SK-N-SH (cell line): Measurements from ENCODE around the gene RELCH. TPM values are rescaled to one million over a fixed set of nuclear protein-coding genes. Genes with fewer than 3 reads are reported as not detected.

ENCODE experiments used
- CTCF ChIA-PET: fragments of 300-600, 350-600 bp; formaldehyde crosslinking; extraction: SDS; loops from one replicate; lab custom pipeline; 2021; lab: Yijun Ruan, JAX
- POLR2A ChIA-PET: fragments of 350-600 bp; sonication (Branson Sonifier 250); formaldehyde crosslinking; extraction: SDS; loops from one replicate; lab custom pipeline; 2020; ENCODE audit warnings: antibody characterized with exemption, inconsistent platforms; lab: Yijun Ruan, JAX
- DNase-seq: peaks from one replicate; pipeline ENCODE4 v3.0.0; 2012
- H2AFZ ChIP-seq: fragments of 200-600 bp; sonication (generic); 2 replicates; pipeline ENCODE4 v1.8.1; 2016; ENCODE audit warnings: antibody characterized with exemption, mild to moderate bottlenecking, low read depth
- H3F3A ChIP-seq: fragments of 200-600 bp; sonication (generic); replicated peaks from 2 replicates; pipeline ENCODE3; 2016; ENCODE audit warnings: antibody characterized with exemption, mild to moderate bottlenecking; ENCODE audit not compliant: insufficient read depth
- H3K27ac ChIP-seq, 2 experiments: fragments of 200-500 bp in 1 of 2; fragments of 200-600 bp in 1 of 2; sonication (Bioruptor generic) in 1 of 2; sonication (generic), shearing (Covaris generic) in 1 of 2; 2 replicates each; pipeline versions ENCODE4 v1.5.1 to v1.6.1; 2014 to 2016; ENCODE audit warnings: low read depth in 2 of 2, inconsistent platforms in 1 of 2, low read length in 1 of 2, mild to moderate bottlenecking in 1 of 2, mixed read lengths in 1 of 2
- H3K27me3 ChIP-seq: fragments of 200-600 bp; sonication (generic), shearing (Covaris generic); 2 replicates; pipeline ENCODE4 v1.6.1; 2016; ENCODE audit warnings: mixed run types; ENCODE audit not compliant: insufficient read depth
- H3K36me3 ChIP-seq, 2 experiments: fragments of 200-500 bp in 1 of 2; fragments of 200-600 bp in 1 of 2; sonication (Bioruptor generic) in 1 of 2; sonication (generic) in 1 of 2; replicated peaks in 1 of 2; 2 replicates each; pipeline versions ENCODE3 to v1.5.1; 2014 to 2016; ENCODE audit warnings: low read length in 1 of 2, mild to moderate bottlenecking in 1 of 2; ENCODE audit not compliant: insufficient read depth in 2 of 2, control insufficient read depth in 1 of 2
- H3K4me1 ChIP-seq, 2 experiments: fragments of 200-500 bp in 1 of 2; fragments of 200-600 bp in 1 of 2; sonication (Bioruptor generic) in 1 of 2; sonication (generic), shearing (Covaris generic) in 1 of 2; 2 replicates each; pipeline versions ENCODE4 v1.5.1 to v1.6.1; 2014 to 2016; ENCODE audit warnings: low read depth in 1 of 2, low read length in 1 of 2, mixed run types in 1 of 2; ENCODE audit not compliant: insufficient read depth in 2 of 2, control insufficient read depth in 1 of 2
- H3K4me2 ChIP-seq: fragments of 200-600 bp; sonication (generic), shearing (Covaris generic); 2 replicates; pipeline ENCODE4 v1.6.1; 2017; ENCODE audit warnings: mixed run types
- H3K4me3 ChIP-seq, 2 experiments: fragments of 200-500 bp in 1 of 2; fragments of 200-600 bp in 1 of 2; sonication (Bioruptor generic) in 1 of 2; sonication (generic), shearing (Covaris generic) in 1 of 2; 2 replicates each; pipeline versions ENCODE4 v1.5.1 to v1.8.1; 2014 to 2016; ENCODE audit warnings: low read depth in 2 of 2, inconsistent platforms in 1 of 2, low read length in 1 of 2, mild to moderate bottlenecking in 1 of 2, mixed read lengths in 1 of 2, moderate library complexity in 1 of 2
- H3K79me2 ChIP-seq: fragments of 200-600 bp; sonication (generic); 2 replicates; pipeline ENCODE4 v1.8.1; 2017; ENCODE audit warnings: mild to moderate bottlenecking; ENCODE audit not compliant: insufficient read depth
- H3K9ac ChIP-seq: fragments of 200-600 bp; sonication (generic); 2 replicates; pipeline ENCODE4 v1.6.1; 2017; ENCODE audit warnings: mixed run types
- H3K9me2 ChIP-seq: fragments of 200-600 bp; sonication (generic); 2 replicates; pipeline ENCODE4 v1.6.1; 2017; ENCODE audit warnings: mixed run types
- H3K9me3 ChIP-seq: fragments of 200-600 bp; sonication (generic); 2 replicates; pipeline ENCODE4 v1.6.1; 2017; ENCODE audit warnings: mixed run types, mild to moderate bottlenecking, moderate library complexity
- H4K20me1 ChIP-seq: fragments of 200-600 bp; sonication (generic); 2 replicates; pipeline ENCODE4 v1.6.1; 2017; ENCODE audit warnings: mild to moderate bottlenecking, mixed run types; ENCODE audit not compliant: insufficient read depth
- CHD2 ChIP-seq: fragments of 150-350 bp; IDR thresholded peaks from 2 replicates; pipeline ENCODE4 v1.6.1; 2018; ENCODE audit warnings: low read length; ENCODE audit not compliant: partially characterized antibody
- EP300 ChIP-seq, 2 experiments: IDR thresholded peaks; 2 replicates each; pipeline versions ENCODE4 v1.4.0 to v1.6.1; 2012; ENCODE audit warnings: borderline replicate concordance in 1 of 2, low read depth in 1 of 2, low read length in 1 of 2
- EZH2phosphoT487 ChIP-seq: fragments of 200-600 bp; sonication (generic); IDR thresholded peaks from 2 replicates; pipeline ENCODE4 v1.6.1; 2017; ENCODE audit warnings: low read depth, mixed run types, mild to moderate bottlenecking, antibody characterized with exemption, moderate library complexity, borderline replicate concordance
- FOSL2 ChIP-seq: IDR thresholded peaks from 2 replicates; pipeline ENCODE4 v1.4.0; 2012; ENCODE audit warnings: low read depth, mild to moderate bottlenecking, moderate library complexity, borderline replicate concordance
- GABPA ChIP-seq: IDR thresholded peaks from 2 replicates; pipeline ENCODE4 v1.4.0; 2012; ENCODE audit warnings: low read depth, mild to moderate bottlenecking
- GATA2 ChIP-seq: sonication (generic); formaldehyde crosslinking; IDR thresholded peaks from 2 replicates; pipeline ENCODE4 v1.5.0; 2020; ENCODE audit warnings: mild to moderate bottlenecking, missing genetic modification reagents
- JUND ChIP-seq: IDR thresholded peaks from 2 replicates; pipeline ENCODE4 v1.4.0; 2012
- MAX ChIP-seq: IDR thresholded peaks from 2 replicates; pipeline ENCODE4 v1.4.0; 2012; ENCODE audit warnings: low read depth
- MEF2A ChIP-seq: IDR thresholded peaks from 2 replicates; pipeline ENCODE4 v1.4.0; 2012; ENCODE audit warnings: low read depth, borderline replicate concordance
- NFIC ChIP-seq: IDR thresholded peaks from 2 replicates; pipeline ENCODE4 v1.4.0; 2012; ENCODE audit warnings: borderline replicate concordance
- RAD21 ChIP-seq: IDR thresholded peaks from 2 replicates; pipeline ENCODE4 v1.6.1; 2012; ENCODE audit warnings: mild to moderate bottlenecking, low read length
- RCOR1 ChIP-seq: fragments of 150-350 bp; IDR thresholded peaks from 2 replicates; pipeline ENCODE4 v1.6.1; 2017; ENCODE audit warnings: antibody characterized with exemption, low read length
- RFX5 ChIP-seq: IDR thresholded peaks from 2 replicates; pipeline ENCODE4 v1.6.1; 2012; ENCODE audit warnings: mild to moderate bottlenecking, improper control_type of control experiment, low read length
- RXRA ChIP-seq: IDR thresholded peaks from 2 replicates; pipeline ENCODE4 v1.4.0; 2012; ENCODE audit warnings: low read depth, mild to moderate bottlenecking, borderline replicate concordance
- SIN3A ChIP-seq: IDR thresholded peaks from 2 replicates; pipeline ENCODE4 v1.6.1; 2012; ENCODE audit warnings: low read depth, mild to moderate bottlenecking, low read length, moderate library complexity, borderline replicate concordance
- TAF1 ChIP-seq: IDR thresholded peaks from 2 replicates; pipeline ENCODE4 v1.6.1; 2012; ENCODE audit warnings: low read depth, mild to moderate bottlenecking, low read length, moderate library complexity, borderline replicate concordance
- TCF12 ChIP-seq: IDR thresholded peaks from 2 replicates; pipeline ENCODE4 v1.4.0; 2012
- TEAD4 ChIP-seq: IDR thresholded peaks from 2 replicates; pipeline ENCODE4 v1.4.0; 2012; ENCODE audit warnings: mild to moderate bottlenecking, borderline replicate concordance; ENCODE audit not compliant: insufficient read depth
- USF1 ChIP-seq: IDR thresholded peaks from 2 replicates; pipeline ENCODE4 v1.4.0; 2012; ENCODE audit warnings: low read depth, borderline replicate concordance
- WGBS: methylation state at CpG from one replicate; pipeline ENCODE4 v1.1.6; 2017; ENCODE audit warnings: low lambda C conversion rate; 5-methylcytosine and 5-hydroxymethylcytosine counted together
- polyA plus RNA-seq, 3 experiments: library from polyadenylated mRNA; depleted of rRNA; stranded (reverse); fragments of >200 nt; gene quantifications; 2 replicates each; pipeline ENCODE4 v1.2.3, GENCODE V29; 2012
- TF ChIP-seq, protein P1 (sequence below): IDR thresholded peaks from 2 replicates; pipeline ENCODE4; 2012
- TF ChIP-seq, protein P2 (sequence below): fragments of 150-350 bp; IDR thresholded peaks from 2 replicates; pipeline ENCODE4 v1.6.1; 2017; ENCODE audit warnings: antibody characterized with exemption, low read length, low read depth, borderline replicate concordance

The RELCH gene
- polyA plus RNA-seq, 1 of the 3 experiments (the other 2 are of a cell fraction), result 7.4 TPM

DNA sequence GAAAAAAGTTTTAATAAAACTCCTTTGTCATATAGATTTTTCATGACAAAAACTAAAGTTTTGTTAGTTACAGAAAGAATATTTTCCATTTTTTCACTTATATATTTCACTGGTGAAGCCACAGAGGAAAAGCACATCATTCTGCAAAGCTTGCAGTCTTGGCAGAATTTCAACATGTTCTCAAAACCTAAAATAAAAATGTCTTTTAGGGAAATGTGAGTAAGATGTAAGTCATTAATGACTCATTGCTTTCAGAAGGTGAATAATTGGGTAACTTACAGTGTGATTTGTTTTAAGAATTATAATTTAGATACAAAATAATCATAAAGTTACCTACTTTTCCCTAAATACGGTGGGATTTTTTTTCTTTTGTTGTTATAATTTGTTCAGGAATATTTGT, 94.6 kb downstream of the RELCH start:
- Histone ChIP-seq H3K27ac (peak overlapping the region; percentile 58 to 87; a peak in 3 of 4 replicates), H4K20me1 (no peaks in the 10 kb centered on the region), H3K4me3 (peak overlapping the region in 1 of 2 experiments; percentile 52; a peak in 2 of 4 replicates), H3F3A (peaks cover 37% of the 10 kb centered on the region), H3K9me3 (no peaks in the 10 kb centered on the region), H3K9ac (peak overlapping the region; percentile 27; the same call in 1 of the 2 replicates), H3K4me1 (peaks cover 0 to 18% of the 10 kb centered on the region in 2 experiments; a peak in 2 of 4 replicates), H3K4me2 (peak overlapping the region; percentile 65), H3K79me2 (no peaks in the 10 kb centered on the region), H2AFZ (no peak overlapping the region; the same call in 1 of the 2 replicates), H3K9me2 (no peaks in the 10 kb centered on the region), H3K27me3 (no peaks in the 10 kb centered on the region), H3K36me3 (peaks cover 10 to 22% of the 10 kb centered on the region in 2 experiments)
- CTCF ChIA-PET, result interaction anchor here (1.4 kb wide), 1 partner anchor 32 kb away, joined by 4 read pairs; no protein-coding TSS in a partner anchor
- DNase-seq, result no peak
- POLR2A ChIA-PET, result no interaction called here
- no peak for TF ChIP-seq EZH2phosphoT487
- peak; percentile 91 for TF ChIP-seq FOSL2
- TF ChIP-seq SIN3A, result no peak
- peak; percentile 83 for TF ChIP-seq JUND
- peak in 1 of 2 experiments; percentile 51; a peak in 1 of 4 replicates for TF ChIP-seq EP300 (IDR thresholded peaks at IDR 0.05; ENCODE audit: borderline replicate concordance in 1 of 2, low read depth in 1 of 2, low read length in 1 of 2)
- TF ChIP-seq, protein P1, sequence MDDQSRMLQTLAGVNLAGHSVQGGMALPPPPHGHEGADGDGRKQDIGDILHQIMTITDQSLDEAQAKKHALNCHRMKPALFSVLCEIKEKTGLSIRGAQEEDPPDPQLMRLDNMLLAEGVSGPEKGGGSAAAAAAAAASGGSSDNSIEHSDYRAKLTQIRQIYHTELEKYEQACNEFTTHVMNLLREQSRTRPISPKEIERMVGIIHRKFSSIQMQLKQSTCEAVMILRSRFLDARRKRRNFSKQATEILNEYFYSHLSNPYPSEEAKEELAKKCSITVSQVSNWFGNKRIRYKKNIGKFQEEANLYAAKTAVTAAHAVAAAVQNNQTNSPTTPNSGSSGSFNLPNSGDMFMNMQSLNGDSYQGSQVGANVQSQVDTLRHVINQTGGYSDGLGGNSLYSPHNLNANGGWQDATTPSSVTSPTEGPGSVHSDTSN, result peak; percentile 63
- TF ChIP-seq TCF12, result peak; percentile 61
- peak; percentile 79 for TF ChIP-seq NFIC
- TF ChIP-seq MEF2A, result peak; percentile 65; the same call in 1 of the 2 replicates
- no peak for TF ChIP-seq RAD21
- no peak for TF ChIP-seq RCOR1
- 32% methylated on average over 1 of the region's 1 CpG for WGBS

GRCh38 chr18:62282188-62282629, 95.2 kb downstream of the RELCH start:
- no peaks in the 10 kb centered on the region for H3K79me2 ChIP-seq
- peaks cover 0 to 18% of the 10 kb centered on the region in 2 experiments; a peak in 2 of 4 replicates for H3K4me1 ChIP-seq
- H3K9ac ChIP-seq, result peak overlapping the region; percentile 27; the same call in 1 of the 2 replicates
- no peaks in the 10 kb centered on the region for H3K9me2 ChIP-seq
- peak overlapping the region; percentile 58 to 87 for H3K27ac ChIP-seq
- H2AFZ ChIP-seq, result no peak overlapping the region
- CTCF ChIA-PET, result interaction anchor here (1.0 to 1.4 kb wide), 2 partner anchors 33 to 151 kb away, joined by 3 to 4 read pairs; no protein-coding TSS in a partner anchor
- no peak for DNase-seq
- H3K4me3 ChIP-seq, result peak overlapping the region in 1 of 2 experiments; percentile 52; a peak in 2 of 4 replicates
- H3F3A ChIP-seq, result peaks cover 37% of the 10 kb centered on the region
- no peaks in the 10 kb centered on the region for H3K9me3 ChIP-seq
- WGBS, result 6% methylated on average over 2 of the region's 2 CpGs
- H3K36me3 ChIP-seq, result peaks cover 14 to 24% of the 10 kb centered on the region in 2 experiments
- POLR2A ChIA-PET, result no interaction called here
- no peaks in the 10 kb centered on the region for H3K27me3 ChIP-seq
- no peaks in the 10 kb centered on the region for H4K20me1 ChIP-seq
- TF ChIP-seq MAX (peak; percentile 21; the same call in 1 of the 2 replicates), GATA2 (CRISPR knock-in tag) (no peak), TAF1 (no peak), GABPA (no peak), USF1 (no peak), SIN3A (no peak), TCF12 (peak; percentile 73), FOSL2 (peak; percentile 51; the same call in 1 of the 2 replicates), RXRA (no peak), RFX5 (no peak), NFIC (peak; percentile 79; the same call in 1 of the 2 replicates), RCOR1 (no peak), CHD2 (no peak), EP300 (IDR thresholded peaks at IDR 0.05; ENCODE audit: borderline replicate concordance in 1 of 2, low read depth in 1 of 2, low read length in 1 of 2) (peak in 1 of 2 experiments; percentile 56; a peak in 1 of 4 replicates), MEF2A (no peak), JUND (peak; percentile 37), TEAD4 (peak; percentile 64; the same call in 1 of the 2 replicates)
- TF ChIP-seq, protein P1, result peak; percentile 35; the same call in 1 of the 2 replicates
- TF ChIP-seq, protein P2, sequence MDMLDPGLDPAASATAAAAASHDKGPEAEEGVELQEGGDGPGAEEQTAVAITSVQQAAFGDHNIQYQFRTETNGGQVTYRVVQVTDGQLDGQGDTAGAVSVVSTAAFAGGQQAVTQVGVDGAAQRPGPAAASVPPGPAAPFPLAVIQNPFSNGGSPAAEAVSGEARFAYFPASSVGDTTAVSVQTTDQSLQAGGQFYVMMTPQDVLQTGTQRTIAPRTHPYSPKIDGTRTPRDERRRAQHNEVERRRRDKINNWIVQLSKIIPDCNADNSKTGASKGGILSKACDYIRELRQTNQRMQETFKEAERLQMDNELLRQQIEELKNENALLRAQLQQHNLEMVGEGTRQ, result no peak
- H3K4me2 ChIP-seq, result peak overlapping the region; percentile 65
